ENCODE measurements around the gene DEPDC5.

Gene DEPDC5

GRCh38 chr22:31929167-31929930 is 175.5 kb downstream of the DEPDC5 start:
- DNase-seq: no peak

- DNase-seq: no peak
Observed at GRCh38 chr22:31932863-31933262, 179.0 kb downstream of the DEPDC5 start.

GRCh38 chr22:31933406-31933805 is 179.6 kb downstream of the DEPDC5 start:
- no peak for DNase-seq

GRCh38 chr22:31933816-31934482 is 180.1 kb downstream of the DEPDC5 start:
- no peak for DNase-seq

GRCh38 chr22:31935961-31936635 is 182.3 kb downstream of the DEPDC5 start:
- no peak for DNase-seq

GRCh38 chr22:31937341-31937740 is 183.5 kb downstream of the DEPDC5 start:
- DNase-seq: no peak

GRCh38 chr22:31938296-31938695 is 184.5 kb downstream of the DEPDC5 start:
- DNase-seq: no peak

- no peak for DNase-seq
Observed at GRCh38 chr22:31940506-31940905, 186.7 kb downstream of the DEPDC5 start.

- DNase-seq: no peak
Observed at GRCh38 chr22:31942091-31942490, 188.3 kb downstream of the DEPDC5 start.

GRCh38 chr22:31943206-31943977 is 189.6 kb downstream of the DEPDC5 start:
- DNase-seq: no peak

GRCh38 chr22:31943978-31944699 is 190.3 kb downstream of the DEPDC5 start, which contains the start of gene YWHAH:
Gene YWHAH, plus strand, starts transcription at chr22:31944535. Its CDS starts 199 bp downstream, at chr22:31944734.
- peak; percentile 93 for DNase-seq

- DNase-seq: peak; percentile 22
Observed at GRCh38 chr22:31944700-31945442, 191.1 kb downstream of the DEPDC5 start.

- no peak for DNase-seq
Observed at GRCh38 chr22:31945443-31945855, 191.6 kb downstream of the DEPDC5 start.

GRCh38 chr22:31945971-31946680 is 192.3 kb downstream of the DEPDC5 start:
- no peak for DNase-seq

- DNase-seq: no peak
Observed at GRCh38 chr22:31947296-31947695, 193.5 kb downstream of the DEPDC5 start.

- DNase-seq: no peak
Observed at GRCh38 chr22:31948002-31948401, 194.2 kb downstream of the DEPDC5 start.

- no peak for DNase-seq
Observed at GRCh38 chr22:31950226-31950625, 196.4 kb downstream of the DEPDC5 start.

- DNase-seq: no peak
Observed at GRCh38 chr22:31951194-31952093, 197.6 kb downstream of the DEPDC5 start.

GRCh38 chr22:31952094-31952401 is 198.2 kb downstream of the DEPDC5 start:
- DNase-seq: peak; percentile 26

- DNase-seq: peak; percentile 86
Observed at GRCh38 chr22:31952472-31952871, 198.7 kb downstream of the DEPDC5 start.
